GM19455 (cell line): ENCODE data around the gene CD109.
"Not testable (repeated sequence)": the region's sequence is repeated elsewhere in the genome, so short reads cannot be mapped to it uniquely, and the experiment has no call there.

Source experiments
- ATAC-seq: cut with Tn5 transposase; IDR thresholded peaks from one replicate; pipeline ENCODE4 v1.9.1; 2021; ENCODE audit not compliant: unreplicated experiment

CD109 gene

GRCh38 chr6:73695619-73696421 lies at the start of gene CD109:
CD109 (plus strand) TSS chr6:73696203; CDS start chr6:73696216, 13 bp downstream.
- ATAC-seq: peak; percentile 68

- no peak for ATAC-seq
These were observed 47.8 kb upstream of the CD109 start for GRCh38 chr6:73648166-73648565.

- no peak for ATAC-seq
These were observed 46.2 kb upstream of the CD109 start for GRCh38 chr6:73649783-73650182.

- ATAC-seq: peak; percentile 47
These were observed 43.1 kb upstream of the CD109 start for GRCh38 chr6:73652637-73653570.

GRCh38 chr6:73653571-73654424 lies 42.2 kb upstream of the CD109 start, which contains the start of gene SLC17A5:
SLC17A5 (minus strand) TSS chr6:73653992; CDS start chr6:73653886, 106 bp downstream.
- peak; percentile 88 for ATAC-seq

GRCh38 chr6:73655341-73655917 lies 40.6 kb upstream of the CD109 start:
- no peak for ATAC-seq

GRCh38 chr6:73656531-73657145 lies 39.4 kb upstream of the CD109 start:
- ATAC-seq: no peak

GRCh38 chr6:73657201-73657600 lies 38.8 kb upstream of the CD109 start:
- no peak for ATAC-seq

GRCh38 chr6:73664701-73665100 lies 31.3 kb upstream of the CD109 start:
- no peak for ATAC-seq

- peak; percentile 71 for ATAC-seq
These were observed 30.2 kb upstream of the CD109 start for GRCh38 chr6:73665686-73666319.

- ATAC-seq: no peak
These were observed 29.6 kb upstream of the CD109 start for GRCh38 chr6:73666393-73666792.

GRCh38 chr6:73667798-73668197 lies 28.2 kb upstream of the CD109 start:
- ATAC-seq: no peak

GRCh38 chr6:73669005-73669404 lies 27.0 kb upstream of the CD109 start:
- no peak for ATAC-seq

- ATAC-seq: no peak
These were observed 23.9 kb upstream of the CD109 start for GRCh38 chr6:73671911-73672685.

- peak; percentile 95 for ATAC-seq
These were observed 20.4 kb upstream of the CD109 start for GRCh38 chr6:73675466-73676098.

- no peak for ATAC-seq
These were observed 17.0 kb upstream of the CD109 start for GRCh38 chr6:73679009-73679408.

GRCh38 chr6:73679846-73680245 lies 16.2 kb upstream of the CD109 start:
- not testable (repeated sequence) for ATAC-seq

- no peak for ATAC-seq
These were observed 15.6 kb upstream of the CD109 start for GRCh38 chr6:73680289-73680918.
